LNCaP clone FGC (cell line): ENCODE measurements around the gene CBFA2T2.

Experiments used
- DNase-seq: peaks from one replicate; pipeline ENCODE4 v3.0.0-alpha.2; 2011; ENCODE audit warnings: low read depth
- H3K4me3 ChIP-seq: 2 replicates; pipeline ENCODE4 v1.5.1; 2011; ENCODE audit warnings: mild to moderate bottlenecking, low read depth, low read length, control low read depth
- TF ChIP-seq, protein P1 (sequence below): IDR thresholded peaks from 2 replicates; pipeline ENCODE4 v1.5.1; 2012; ENCODE audit warnings: mild to moderate bottlenecking; ENCODE audit not compliant: control insufficient read depth, insufficient read depth; ENCODE audit errors: extremely low read depth

Gene CBFA2T2

GRCh38 chr20:33658929-33659328 lies 169.0 kb downstream of the CBFA2T2 start:
- DNase-seq, result no peak
- H3K4me3 ChIP-seq, result no peak overlapping the region
- TF ChIP-seq, protein P1, sequence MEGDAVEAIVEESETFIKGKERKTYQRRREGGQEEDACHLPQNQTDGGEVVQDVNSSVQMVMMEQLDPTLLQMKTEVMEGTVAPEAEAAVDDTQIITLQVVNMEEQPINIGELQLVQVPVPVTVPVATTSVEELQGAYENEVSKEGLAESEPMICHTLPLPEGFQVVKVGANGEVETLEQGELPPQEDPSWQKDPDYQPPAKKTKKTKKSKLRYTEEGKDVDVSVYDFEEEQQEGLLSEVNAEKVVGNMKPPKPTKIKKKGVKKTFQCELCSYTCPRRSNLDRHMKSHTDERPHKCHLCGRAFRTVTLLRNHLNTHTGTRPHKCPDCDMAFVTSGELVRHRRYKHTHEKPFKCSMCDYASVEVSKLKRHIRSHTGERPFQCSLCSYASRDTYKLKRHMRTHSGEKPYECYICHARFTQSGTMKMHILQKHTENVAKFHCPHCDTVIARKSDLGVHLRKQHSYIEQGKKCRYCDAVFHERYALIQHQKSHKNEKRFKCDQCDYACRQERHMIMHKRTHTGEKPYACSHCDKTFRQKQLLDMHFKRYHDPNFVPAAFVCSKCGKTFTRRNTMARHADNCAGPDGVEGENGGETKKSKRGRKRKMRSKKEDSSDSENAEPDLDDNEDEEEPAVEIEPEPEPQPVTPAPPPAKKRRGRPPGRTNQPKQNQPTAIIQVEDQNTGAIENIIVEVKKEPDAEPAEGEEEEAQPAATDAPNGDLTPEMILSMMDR, result no peak

DNA sequence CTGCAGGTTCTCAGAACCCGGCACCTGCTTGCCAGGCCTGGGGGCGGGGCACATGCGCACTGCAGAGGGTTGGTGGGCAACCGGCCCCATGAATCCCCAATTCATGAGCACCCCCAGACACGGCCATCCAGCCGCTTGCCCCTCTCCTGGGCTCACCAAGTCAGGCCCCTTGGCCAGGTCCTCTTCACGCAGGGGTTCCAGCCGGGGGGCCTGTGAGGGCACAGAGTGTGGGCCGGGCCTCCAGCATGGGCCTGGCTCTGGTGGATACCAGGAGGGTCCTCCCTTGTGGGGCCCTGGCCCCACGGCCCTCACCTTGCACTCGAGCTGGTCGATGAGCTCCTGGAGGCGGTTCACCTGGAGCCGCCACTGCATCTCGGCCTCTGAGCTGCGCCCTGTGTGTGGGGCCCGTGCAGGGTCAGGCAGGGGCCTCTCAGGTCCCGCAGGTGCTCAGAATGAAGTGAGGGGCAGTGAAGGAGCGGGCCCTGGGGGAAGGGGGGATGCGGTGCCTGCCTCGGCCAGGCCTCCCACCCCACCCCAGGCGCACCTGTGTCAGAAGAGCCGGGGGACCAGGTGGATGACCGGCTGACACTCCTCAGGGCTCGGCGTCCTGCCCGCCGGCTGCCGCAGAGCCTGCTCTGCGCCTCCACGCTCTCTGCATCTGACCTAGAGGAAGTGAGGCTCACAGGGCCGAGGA lies 169.6 kb downstream of the CBFA2T2 start:
- TF ChIP-seq, protein P1, result no peak
- no peak overlapping the region for H3K4me3 ChIP-seq
- DNase-seq, result no peak

DNA sequence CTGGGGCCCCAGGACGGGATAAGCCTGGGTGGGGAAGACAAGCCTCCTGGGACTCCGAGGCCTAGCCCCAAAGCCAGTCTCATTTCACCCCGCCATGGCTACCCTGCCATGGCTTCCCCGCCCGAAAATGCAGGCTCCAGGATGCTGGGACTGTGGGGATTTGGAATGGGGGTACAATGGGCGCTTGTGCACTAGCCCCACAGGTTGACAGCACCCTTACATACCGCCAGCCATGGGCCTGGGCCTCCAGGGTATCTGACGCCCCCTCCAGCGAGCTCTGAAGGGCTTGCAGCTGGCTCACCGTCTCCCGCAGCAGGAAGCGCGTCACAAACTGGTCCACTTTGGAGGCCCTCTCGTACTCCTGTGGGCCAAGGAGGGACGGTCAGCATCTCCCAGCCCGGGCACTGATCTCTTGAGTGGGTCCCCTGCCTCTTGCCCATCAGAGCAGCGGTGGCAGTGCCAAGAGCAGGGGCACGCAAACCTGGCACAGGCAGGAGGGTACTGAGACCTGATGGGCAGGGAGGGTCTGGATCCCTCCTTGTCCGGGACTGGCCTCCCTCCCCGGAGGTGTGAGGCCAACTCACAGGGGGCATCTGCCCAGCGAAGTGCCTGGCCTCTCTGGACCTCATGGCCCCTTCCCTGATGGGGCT lies 170.3 kb downstream of the CBFA2T2 start:
- DNase-seq, result no peak
- TF ChIP-seq, protein P1, result no peak

GRCh38 chr20:33660685-33661058 lies 170.8 kb downstream of the CBFA2T2 start:
- no peak for DNase-seq
- TF ChIP-seq, protein P1, result no peak
- no peak overlapping the region for H3K4me3 ChIP-seq

More for the DNA sequence above, 170.3 kb downstream of the CBFA2T2 start:
- H3K4me3 ChIP-seq, result no peak overlapping the region

GRCh38 chr20:33662172-33662571 lies 172.3 kb downstream of the CBFA2T2 start, which contains the start of gene C20orf144:
C20orf144 (plus strand) TSS chr20:33662327; CDS start chr20:33662346, 19 bp downstream.
- TF ChIP-seq, protein P1, result no peak
- no peak for DNase-seq
- H3K4me3 ChIP-seq, result peak within 1 kb of the TSS; percentile 72

- TF ChIP-seq, protein P1, result no peak; the same call in 1 of the 2 replicates
- peak overlapping the region; percentile 72 for H3K4me3 ChIP-seq
- DNase-seq, result no peak
These were observed 173.5 kb downstream of the CBFA2T2 start for GRCh38 chr20:33663161-33664084.
